NT2/D1 (cell line): Measurements from ENCODE around the gene TMPRSS11B.

Experiments used
- SUZ12 ChIP-seq: IDR thresholded peaks from 2 replicates; pipeline ENCODE4 v1.6.1; 2011; ENCODE audit not compliant: insufficient read length, insufficient read depth; ENCODE audit errors: extremely low read depth
- ZNF274 ChIP-seq: IDR thresholded peaks from 2 replicates; pipeline ENCODE4 v1.6.1; 2011; ENCODE audit warnings: mild to moderate bottlenecking, low read depth, low read length

- no peak for TF ChIP-seq ZNF274
- no peak for TF ChIP-seq SUZ12
Measured at GRCh38 chr4:68272860-68273259, 27.4 kb upstream of the TMPRSS11B start.
